ENCODE data around the gene TET1. TPM values are rescaled to one million over a fixed set of nuclear protein-coding genes. Genes with fewer than 3 reads are reported as not detected.

Gene TET1
- total RNA-seq, 1 experiment from 2014 or later = 2.7 TPM

DNA sequence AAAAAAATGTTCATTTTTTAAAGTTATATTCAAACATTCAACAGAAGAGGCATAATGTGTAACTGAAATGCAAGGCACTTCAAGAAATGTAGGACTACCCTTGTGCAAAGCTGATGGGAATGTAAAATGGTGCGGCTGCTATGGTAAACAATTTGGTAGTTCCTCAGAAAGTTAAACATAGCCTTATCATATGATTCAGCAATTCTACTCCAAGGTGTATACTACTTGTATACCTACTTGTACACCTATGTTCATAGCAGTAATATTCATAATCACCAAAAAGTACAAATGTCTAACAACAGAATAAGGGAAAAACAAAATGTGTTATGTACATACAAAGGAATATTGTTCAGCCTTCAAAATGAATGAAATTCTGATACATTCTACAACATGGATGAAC lies 37.3 kb downstream of the TET1 start:
- ChIA-PET RAD21 (ENCODE audit: low non-redundant PET in 1 of 2, low total read pairs in 2 of 2, uncharacterized antibody in 2 of 2, unreplicated experiment in 2 of 2) (no interaction called here), CTCF (no interaction called here), POLR2A (no interaction called here)
- no peak for DNase-seq (ENCODE audit: low read depth, low spot score)
- no peaks in the 10 kb centered on the region for H4K20me1 ChIP-seq (ENCODE audit: insufficient read depth)
- intact Hi-C loops (cut with micrococcal nuclease) = no loop called here
- H3K36me3 ChIP-seq (ENCODE audit: control insufficient read depth in 1 of 2, insufficient read depth in 2 of 2, low read length in 2 of 2) = no peaks in the 10 kb centered on the region
- TF ChIP-seq ZNF274 (IDR thresholded peaks at IDR 0.05; ENCODE audit: low read depth, low read length) = no peak
- TF ChIP-seq, protein P1, sequence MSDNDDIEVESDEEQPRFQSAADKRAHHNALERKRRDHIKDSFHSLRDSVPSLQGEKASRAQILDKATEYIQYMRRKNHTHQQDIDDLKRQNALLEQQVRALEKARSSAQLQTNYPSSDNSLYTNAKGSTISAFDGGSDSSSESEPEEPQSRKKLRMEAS (IDR thresholded peaks at IDR 0.05) = no peak
- TF ChIP-seq, protein P2, sequence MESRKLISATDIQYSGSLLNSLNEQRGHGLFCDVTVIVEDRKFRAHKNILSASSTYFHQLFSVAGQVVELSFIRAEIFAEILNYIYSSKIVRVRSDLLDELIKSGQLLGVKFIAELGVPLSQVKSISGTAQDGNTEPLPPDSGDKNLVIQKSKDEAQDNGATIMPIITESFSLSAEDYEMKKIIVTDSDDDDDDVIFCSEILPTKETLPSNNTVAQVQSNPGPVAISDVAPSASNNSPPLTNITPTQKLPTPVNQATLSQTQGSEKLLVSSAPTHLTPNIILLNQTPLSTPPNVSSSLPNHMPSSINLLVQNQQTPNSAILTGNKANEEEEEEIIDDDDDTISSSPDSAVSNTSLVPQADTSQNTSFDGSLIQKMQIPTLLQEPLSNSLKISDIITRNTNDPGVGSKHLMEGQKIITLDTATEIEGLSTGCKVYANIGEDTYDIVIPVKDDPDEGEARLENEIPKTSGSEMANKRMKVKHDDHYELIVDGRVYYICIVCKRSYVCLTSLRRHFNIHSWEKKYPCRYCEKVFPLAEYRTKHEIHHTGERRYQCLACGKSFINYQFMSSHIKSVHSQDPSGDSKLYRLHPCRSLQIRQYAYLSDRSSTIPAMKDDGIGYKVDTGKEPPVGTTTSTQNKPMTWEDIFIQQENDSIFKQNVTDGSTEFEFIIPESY (IDR thresholded peaks at IDR 0.05; ENCODE audit: extremely low read depth, insufficient replicate concordance, low read length) = no peak
- TF ChIP-seq, protein P3, sequence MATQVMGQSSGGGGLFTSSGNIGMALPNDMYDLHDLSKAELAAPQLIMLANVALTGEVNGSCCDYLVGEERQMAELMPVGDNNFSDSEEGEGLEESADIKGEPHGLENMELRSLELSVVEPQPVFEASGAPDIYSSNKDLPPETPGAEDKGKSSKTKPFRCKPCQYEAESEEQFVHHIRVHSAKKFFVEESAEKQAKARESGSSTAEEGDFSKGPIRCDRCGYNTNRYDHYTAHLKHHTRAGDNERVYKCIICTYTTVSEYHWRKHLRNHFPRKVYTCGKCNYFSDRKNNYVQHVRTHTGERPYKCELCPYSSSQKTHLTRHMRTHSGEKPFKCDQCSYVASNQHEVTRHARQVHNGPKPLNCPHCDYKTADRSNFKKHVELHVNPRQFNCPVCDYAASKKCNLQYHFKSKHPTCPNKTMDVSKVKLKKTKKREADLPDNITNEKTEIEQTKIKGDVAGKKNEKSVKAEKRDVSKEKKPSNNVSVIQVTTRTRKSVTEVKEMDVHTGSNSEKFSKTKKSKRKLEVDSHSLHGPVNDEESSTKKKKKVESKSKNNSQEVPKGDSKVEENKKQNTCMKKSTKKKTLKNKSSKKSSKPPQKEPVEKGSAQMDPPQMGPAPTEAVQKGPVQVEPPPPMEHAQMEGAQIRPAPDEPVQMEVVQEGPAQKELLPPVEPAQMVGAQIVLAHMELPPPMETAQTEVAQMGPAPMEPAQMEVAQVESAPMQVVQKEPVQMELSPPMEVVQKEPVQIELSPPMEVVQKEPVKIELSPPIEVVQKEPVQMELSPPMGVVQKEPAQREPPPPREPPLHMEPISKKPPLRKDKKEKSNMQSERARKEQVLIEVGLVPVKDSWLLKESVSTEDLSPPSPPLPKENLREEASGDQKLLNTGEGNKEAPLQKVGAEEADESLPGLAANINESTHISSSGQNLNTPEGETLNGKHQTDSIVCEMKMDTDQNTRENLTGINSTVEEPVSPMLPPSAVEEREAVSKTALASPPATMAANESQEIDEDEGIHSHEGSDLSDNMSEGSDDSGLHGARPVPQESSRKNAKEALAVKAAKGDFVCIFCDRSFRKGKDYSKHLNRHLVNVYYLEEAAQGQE (IDR thresholded peaks at IDR 0.05; ENCODE audit: low read depth) = no peak
- TF ChIP-seq FOSL1 (IDR thresholded peaks at IDR 0.05; ENCODE audit: low read depth) = no peak
- no peak for TF ChIP-seq EZH2phosphoT487 (IDR thresholded peaks at IDR 0.05; ENCODE audit: borderline replicate concordance)
- no peak for TF ChIP-seq SRF (IDR thresholded peaks at IDR 0.05; ENCODE audit: low read depth)
- TF ChIP-seq JUND (IDR thresholded peaks at IDR 0.05) = no peak
- TF ChIP-seq EGR1 (IDR thresholded peaks at IDR 0.05; ENCODE audit: low read depth) = no peak
- H3K9ac ChIP-seq (ENCODE audit: low read length) = no peak overlapping the region
- H3K4me3 ChIP-seq (replicated peaks in 1 of 2; ENCODE audit: low read depth in 1 of 2, low read length in 2 of 2) = no peak overlapping the region
- H3K4me1 ChIP-seq (ENCODE audit: control insufficient read depth in 1 of 2, insufficient read depth in 2 of 2, low read length in 2 of 2) = peaks cover 28 to 46% of the 10 kb centered on the region in 2 experiments
- H3K27ac ChIP-seq (ENCODE audit: low read depth, low read length) = no peak overlapping the region
- BruUV-seq (replicated peaks) = no TSS peak
- H3K4me2 ChIP-seq (ENCODE audit: low read length) = no peak overlapping the region
- H2AFZ ChIP-seq (ENCODE audit: low read depth, low read length, poor library complexity, severe bottlenecking) = no peak overlapping the region
- no peaks in the 10 kb centered on the region for H3K79me2 ChIP-seq (ENCODE audit: insufficient read depth, low read length)
- no peaks in the 10 kb centered on the region for H3K9me2 ChIP-seq (ENCODE audit: insufficient read depth)
- H3K27me3 ChIP-seq (ENCODE audit: insufficient read depth, low read length) = no peaks in the 10 kb centered on the region
- no peak for ATAC-seq
- H3K9me3 ChIP-seq (ENCODE audit: control insufficient read depth in 1 of 2, insufficient read depth in 1 of 2, low read depth in 1 of 2, low read length in 2 of 2) = no peaks in the 10 kb centered on the region

Data from HCT116 (cell line).